Putamen (tissue), 1 donor: ENCODE data around the gene DLGAP1.
A peak's percentile ranks its signal among the peaks of the same experiment; 100 is the strongest.

ENCODE experiments used
- DNase-seq: peaks from one replicate; pipeline ENCODE4 v3.0.0-alpha.2; 2016; ENCODE audit warnings: low spot score

Gene DLGAP1

GRCh38 chr18:3530807-3531206 is 924.3 kb downstream of the DLGAP1 start:
- no peak for DNase-seq

GRCh38 chr18:3529601-3530000 is 925.5 kb downstream of the DLGAP1 start:
- DNase-seq: no peak

GRCh38 chr18:3529077-3529476 is 926.0 kb downstream of the DLGAP1 start:
- DNase-seq: no peak

GRCh38 chr18:3528231-3528630 is 926.9 kb downstream of the DLGAP1 start:
- DNase-seq: no peak

GRCh38 chr18:3526421-3527354 is 928.4 kb downstream of the DLGAP1 start:
- DNase-seq: peak; percentile 78

- peak; percentile 67 for DNase-seq
These were observed 929.2 kb downstream of the DLGAP1 start for GRCh38 chr18:3525870-3526420.

- peak; percentile 67 for DNase-seq
These were observed 930.4 kb downstream of the DLGAP1 start for GRCh38 chr18:3524706-3525105.

- no peak for DNase-seq
These were observed 934.6 kb downstream of the DLGAP1 start for GRCh38 chr18:3520230-3521085.

- no peak for DNase-seq
These were observed 940.5 kb downstream of the DLGAP1 start for GRCh38 chr18:3514312-3515216.

- DNase-seq: peak; percentile 50
These were observed 941.6 kb downstream of the DLGAP1 start for GRCh38 chr18:3513481-3513880.

- DNase-seq: no peak
These were observed 943.1 kb downstream of the DLGAP1 start for GRCh38 chr18:3511980-3512379.

- no peak for DNase-seq
These were observed 944.2 kb downstream of the DLGAP1 start for GRCh38 chr18:3510896-3511295.

- no peak for DNase-seq
These were observed 945.1 kb downstream of the DLGAP1 start for GRCh38 chr18:3510024-3510423.

- no peak for DNase-seq
These were observed 946.2 kb downstream of the DLGAP1 start for GRCh38 chr18:3508576-3509549.

GRCh38 chr18:3504637-3505036 is 950.5 kb downstream of the DLGAP1 start:
- no peak for DNase-seq

- DNase-seq: no peak
These were observed 952.5 kb downstream of the DLGAP1 start for GRCh38 chr18:3502650-3503049.

GRCh38 chr18:3500016-3500415 is 955.1 kb downstream of the DLGAP1 start:
- DNase-seq: no peak

GRCh38 chr18:3499501-3499900 is 955.6 kb downstream of the DLGAP1 start:
- DNase-seq: no peak

GRCh38 chr18:3498698-3499471 is 956.2 kb downstream of the DLGAP1 start:
- no peak for DNase-seq
